CD14-positive monocyte (primary cell): Measurements from ENCODE around the gene HSPB1. TPM values are rescaled to one million over a fixed set of nuclear protein-coding genes. Genes with fewer than 3 reads are reported as not detected.
"Not testable (repeated sequence)": the region's sequence is repeated elsewhere in the genome, so short reads cannot be mapped to it uniquely, and the experiment has no call there.

Experiments used
- DNase-seq, 3 donors: peaks; one replicate each; pipeline ENCODE4 v3.0.0-alpha.2; 2011 to 2022
- H2AFZ ChIP-seq: 2 replicates; pipeline ENCODE4 v1.6.0; 2012; ENCODE audit warnings: mild to moderate bottlenecking, low read depth, low read length, inconsistent platforms; ENCODE audit not compliant: insufficient read depth, poor library complexity, severe bottlenecking
- H3K27ac ChIP-seq, 2 donors: 1 replicate in 1 of 2; 2 replicates in 1 of 2; pipeline ENCODE4 v1.5.1; 2012 to 2013; ENCODE audit warnings: low read length in 2 of 2, control low read depth in 1 of 2, inconsistent platforms in 1 of 2, low read depth in 1 of 2, mild to moderate bottlenecking in 1 of 2
- H3K27me3 ChIP-seq, 2 donors: one replicate each; pipeline versions ENCODE4 v1.6.0 to v1.6.1; 2011 to 2013; ENCODE audit warnings: low read length in 2 of 2; ENCODE audit not compliant: control insufficient read depth in 2 of 2, insufficient read depth in 2 of 2
- H3K36me3 ChIP-seq, 2 donors: replicated peaks in 1 of 2; 1 replicate in 1 of 2; 2 replicates in 1 of 2; pipeline versions ENCODE4 v1.5.1 to v1.6.1; 2012 to 2013; ENCODE audit warnings: low read length in 2 of 2, control low read depth in 1 of 2, inconsistent platforms in 1 of 2, mild to moderate bottlenecking in 1 of 2; ENCODE audit not compliant: insufficient read depth in 2 of 2, control insufficient read depth in 1 of 2
- H3K4me1 ChIP-seq, 2 donors: 1 replicate in 1 of 2; 2 replicates in 1 of 2; pipeline versions ENCODE4 v1.5.1 to v1.6.1; 2012 to 2013; ENCODE audit warnings: low read length in 2 of 2, control low read depth in 1 of 2, inconsistent platforms in 1 of 2, mild to moderate bottlenecking in 1 of 2, moderate library complexity in 1 of 2; ENCODE audit not compliant: insufficient read depth in 2 of 2, control insufficient read depth in 1 of 2
- H3K4me2 ChIP-seq: replicated peaks from 2 replicates; pipeline ENCODE3; 2012; ENCODE audit warnings: low read length, moderate library complexity, mild to moderate bottlenecking; ENCODE audit not compliant: poor library complexity, severe bottlenecking; ENCODE audit errors: extremely low read depth
- H3K4me3 ChIP-seq, 3 experiments: fragments of 200-600 bp in 1 of 3; sonication (generic) in 1 of 3; replicated peaks in 1 of 3; 1 replicate in 2 of 3; 2 replicates in 1 of 3; pipeline ENCODE4 v1.5.1; 2011 to 2013; ENCODE audit warnings: low read length in 3 of 3, mild to moderate bottlenecking in 3 of 3, control low read depth in 2 of 3, low read depth in 2 of 3, inconsistent platforms in 1 of 3, moderate library complexity in 1 of 3
- H3K79me2 ChIP-seq: 2 replicates; pipeline ENCODE4 v1.6.0; 2012; ENCODE audit warnings: mild to moderate bottlenecking, control low read depth, inconsistent platforms, low read length, moderate library complexity; ENCODE audit not compliant: insufficient read depth
- H3K9ac ChIP-seq: 2 replicates; pipeline ENCODE4 v1.6.0; 2017; ENCODE audit warnings: low read length, mild to moderate bottlenecking; ENCODE audit not compliant: insufficient read depth, poor library complexity, severe bottlenecking
- H3K9me3 ChIP-seq, 2 donors: replicated peaks in 1 of 2; 1 replicate in 1 of 2; 2 replicates in 1 of 2; pipeline versions ENCODE4 v1.5.1 to v1.6.1; 2012 to 2013; ENCODE audit warnings: low read length in 2 of 2, control low read depth in 1 of 2; ENCODE audit not compliant: control insufficient read depth in 1 of 2, insufficient read depth in 1 of 2
- H4K20me1 ChIP-seq: 2 replicates; pipeline ENCODE4 v1.6.0; 2012; ENCODE audit warnings: mild to moderate bottlenecking, low read length, control low read depth, moderate library complexity; ENCODE audit not compliant: insufficient read depth
- H3K27ac Mint-ChIP-seq, 7 donors: one replicate each; pipeline ENCODE4 v1.8.0; 2020; ENCODE audit warnings: mild to moderate bottlenecking in 7 of 7, mixed read lengths in 7 of 7, moderate library complexity in 6 of 7, inconsistent platforms in 2 of 7
- H3K27me3 Mint-ChIP-seq, 3 donors: one replicate each; pipeline ENCODE4 v1.8.0; 2021 to 2022; ENCODE audit warnings: low read depth in 3 of 3, mild to moderate bottlenecking in 3 of 3, mixed read lengths in 3 of 3, moderate library complexity in 3 of 3, inconsistent platforms in 1 of 3
- H3K36me3 Mint-ChIP-seq, 2 donors: one replicate each; pipeline ENCODE4 v1.8.0; 2020; ENCODE audit warnings: mixed read lengths in 2 of 2, inconsistent platforms in 1 of 2, mild to moderate bottlenecking in 1 of 2
- H3K4me1 Mint-ChIP-seq: one replicate; pipeline ENCODE4 v1.8.0; 2020; ENCODE audit warnings: mild to moderate bottlenecking, mixed read lengths
- H3K4me3 Mint-ChIP-seq, 2 donors: one replicate each; pipeline ENCODE4 v1.8.0; 2020; ENCODE audit warnings: mild to moderate bottlenecking in 2 of 2, mixed read lengths in 2 of 2, moderate library complexity in 1 of 2
- H3K9me3 Mint-ChIP-seq, 7 donors: one replicate each; pipeline ENCODE4 v1.8.0; 2020 to 2022; ENCODE audit warnings: mixed read lengths in 7 of 7, mild to moderate bottlenecking in 6 of 7, moderate library complexity in 6 of 7, inconsistent platforms in 2 of 7
- CTCF ChIP-seq: fragments of 200-600 bp; IDR thresholded peaks from one replicate; pipeline ENCODE4 v1.8.0; 2022; ENCODE audit warnings: antibody characterized with exemption, mild to moderate bottlenecking
- WGBS: methylation state at CpG from one replicate; pipeline ENCODE4 v1.1.5; 2013; ENCODE audit warnings: missing lambda C conversion rate; ENCODE audit not compliant: insufficient coverage; 5-methylcytosine and 5-hydroxymethylcytosine counted together
- intact Hi-C, 2 donors: fragments of 100-400 bp; cut with micrococcal nuclease; formaldehyde crosslinking; loops; one replicate each; pipeline versions ENCODE4 v1.15.0 to v1.15.1; 2023
- polyA plus RNA-seq, 3 donors: library from polyadenylated mRNA; depleted of rRNA in 1 of 3; unstranded in 2 of 3; stranded (reverse) in 1 of 3; fragments of 300-500 nt in 2 of 3; fragments of >200 nt in 1 of 3; fragmentation: Illumina TruSeq in 2 of 3; gene quantifications; 1 replicate in 2 of 3; 2 replicates in 1 of 3; pipeline ENCODE4 v1.2.3, GENCODE V29; 2012 to 2021

The HSPB1 gene
- polyA plus RNA-seq, 3 donors, result 8.3 to 20.7 (median 8.9) TPM

DNA sequence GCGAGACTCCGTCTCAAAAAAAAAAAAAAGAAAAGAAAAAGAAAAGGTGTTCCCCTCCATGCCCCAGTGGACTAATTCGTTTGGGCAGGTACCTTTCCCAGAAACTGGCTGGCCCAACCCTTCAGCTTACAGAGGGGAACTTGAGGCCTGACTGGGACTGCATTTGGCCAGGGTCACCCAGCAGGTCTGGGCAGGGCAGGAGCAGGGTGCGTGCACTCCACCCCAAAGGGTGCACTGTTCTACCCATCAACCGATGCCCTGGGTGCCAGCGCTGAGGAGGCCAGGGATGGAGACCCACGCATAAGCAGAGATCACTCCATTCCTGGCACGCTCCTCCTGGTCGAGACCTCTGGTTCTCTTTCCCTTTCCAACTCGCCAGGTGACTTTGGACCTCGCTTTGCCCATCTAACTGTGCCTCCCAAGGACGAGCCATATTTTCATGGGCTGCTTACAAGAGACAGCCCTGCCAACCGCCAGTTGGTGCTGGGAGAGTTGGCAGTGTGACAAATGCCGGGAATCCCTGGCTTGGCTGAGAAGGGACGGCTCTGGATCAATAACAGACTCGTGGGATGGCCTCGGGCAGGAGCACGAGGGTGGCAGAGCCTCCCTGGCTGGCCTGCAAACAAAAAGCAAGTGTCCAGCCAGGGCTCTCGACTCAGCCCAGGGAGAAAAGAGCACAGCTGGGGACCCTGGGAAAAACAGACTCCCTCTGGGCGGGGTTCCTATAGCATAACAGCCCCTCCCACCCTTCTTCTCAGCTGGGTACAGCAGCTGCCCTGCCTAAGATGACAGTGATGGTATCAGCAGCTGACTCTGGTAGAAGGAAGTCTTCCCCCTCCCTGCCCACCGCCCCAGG, 7.9 kb downstream of the HSPB1 start:
- Mint-ChIP-seq H3K27me3 (no peaks in the 10 kb centered on the region), H3K4me1 (peaks cover 4% of the 10 kb centered on the region), H3K36me3 (no peaks in the 10 kb centered on the region), H3K4me3 (no peak overlapping the region), H3K27ac (peak overlapping the region in 1 of 7 donors; percentile 48), H3K9me3 (peaks cover 0 to 7% (median 0%) of the 10 kb centered on the region in 7 donors)
- Histone ChIP-seq H3K79me2 (no peaks in the 10 kb centered on the region), H3K27me3 (no peaks in the 10 kb centered on the region), H3K4me1 (peaks cover 0 to 3% of the 10 kb centered on the region in 2 donors), H3K4me2 (no peak overlapping the region), H3K9me3 (no peaks in the 10 kb centered on the region), H2AFZ (no peak overlapping the region), H3K36me3 (no peaks in the 10 kb centered on the region), H3K4me3 (no peak overlapping the region), H4K20me1 (no peaks in the 10 kb centered on the region), H3K27ac (no peak overlapping the region), H3K9ac (no peak overlapping the region)
- WGBS, result 95% methylated on average over 17 of the region's 21 CpGs
- no peak for DNase-seq
- no peak for TF ChIP-seq CTCF
- intact Hi-C loops, result loop anchor here (5.0 to 10.0 kb wide), 2 partner anchors 133 to 136 kb away; no protein-coding TSS in a partner anchor

DNA sequence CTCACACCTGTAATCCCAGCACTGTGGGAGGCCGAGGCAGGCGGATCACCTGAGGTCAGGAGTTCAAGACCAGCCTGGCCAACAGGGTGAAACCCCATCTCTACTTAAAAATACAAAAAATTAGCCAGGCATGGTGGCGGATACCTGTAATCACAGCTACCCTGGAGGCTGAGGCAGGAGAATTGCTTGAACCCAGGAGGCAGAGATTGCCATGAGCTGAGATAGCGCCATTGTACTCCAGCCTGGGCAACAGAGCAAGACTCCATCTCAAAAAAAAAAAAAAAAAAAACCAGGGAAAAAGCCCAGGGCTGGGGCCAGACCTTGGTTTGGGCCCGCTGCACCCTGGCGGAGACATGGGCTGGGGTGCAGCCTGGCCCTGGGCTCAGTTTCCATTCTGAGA, 9.4 kb downstream of the HSPB1 start:
- not testable (repeated sequence) for H3K9ac ChIP-seq, H3K4me1 Mint-ChIP-seq, H3K36me3 Mint-ChIP-seq, H3K27me3 ChIP-seq, H3K27me3 Mint-ChIP-seq, H3K4me3 Mint-ChIP-seq, H3K79me2 ChIP-seq, H3K4me1 ChIP-seq, H3K27ac Mint-ChIP-seq, H3K9me3 Mint-ChIP-seq, DNase-seq, H3K27ac ChIP-seq, H3K9me3 ChIP-seq, H3K36me3 ChIP-seq, H4K20me1 ChIP-seq, H3K4me2 ChIP-seq, H3K4me3 ChIP-seq, H2AFZ ChIP-seq
- intact Hi-C loops, result loop anchor here (5.0 to 10.0 kb wide), 2 partner anchors 135 to 137 kb away; no protein-coding TSS in a partner anchor
- 100% methylated on average over 5 of the region's 6 CpGs for WGBS
